GM19395 (cell line): ENCODE results near the gene SLC44A2.

Source experiments
- ATAC-seq: cut with Tn5 transposase; IDR thresholded peaks from one replicate; pipeline ENCODE4 v1.9.1; 2021; ENCODE audit warnings: mild to moderate bottlenecking, moderate library complexity; ENCODE audit not compliant: unreplicated experiment

SLC44A2 gene

GRCh38 chr19:10680545-10681135 lies 55.3 kb downstream of the SLC44A2 start:
- no peak for ATAC-seq

DNA sequence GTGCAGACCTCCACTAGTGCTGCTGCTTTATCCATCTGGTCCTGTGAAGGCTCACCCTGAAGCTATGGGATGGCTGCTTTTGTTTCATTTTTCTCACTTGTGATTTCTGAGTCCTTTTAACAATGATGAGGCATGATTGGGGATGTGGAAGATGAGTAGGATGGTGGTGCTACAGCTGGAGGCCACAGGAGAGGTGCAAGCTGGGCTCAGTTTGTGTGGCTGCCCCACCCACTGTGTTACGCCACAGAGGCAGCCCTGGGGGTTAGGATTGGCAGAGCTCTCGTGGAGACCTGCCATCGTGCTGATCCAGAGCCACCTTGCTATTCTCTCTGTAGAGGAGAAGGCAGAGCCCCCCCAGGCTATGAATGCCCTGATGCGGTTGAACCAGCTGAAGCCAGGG lies 56.3 kb downstream of the SLC44A2 start:
- no peak for ATAC-seq

- no peak for ATAC-seq
These were observed 57.2 kb downstream of the SLC44A2 start for GRCh38 chr19:10682397-10683063.

DNA sequence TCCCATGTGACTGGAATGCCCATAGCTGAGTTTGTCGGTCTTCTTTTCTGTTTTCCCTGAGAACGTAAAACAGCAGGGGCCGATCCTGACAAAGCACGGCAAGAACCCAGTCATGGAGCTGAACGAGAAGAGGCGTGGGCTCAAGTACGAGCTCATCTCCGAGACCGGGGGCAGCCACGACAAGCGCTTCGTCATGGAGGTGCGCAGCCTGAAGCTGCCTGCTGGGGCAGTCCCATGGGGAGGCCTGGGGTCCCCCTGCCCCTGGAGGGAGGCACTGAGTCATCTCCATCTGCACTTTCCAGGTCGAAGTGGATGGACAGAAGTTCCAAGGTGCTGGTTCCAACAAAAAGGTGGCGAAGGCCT lies 57.7 kb downstream of the SLC44A2 start:
- no peak for ATAC-seq

GRCh38 chr19:10683582-10683981 lies 58.2 kb downstream of the SLC44A2 start:
- no peak for ATAC-seq

GRCh38 chr19:10685210-10685609 lies 59.9 kb downstream of the SLC44A2 start:
- no peak for ATAC-seq

GRCh38 chr19:10686193-10686592 lies 60.8 kb downstream of the SLC44A2 start:
- no peak for ATAC-seq

GRCh38 chr19:10686661-10687517 lies 61.5 kb downstream of the SLC44A2 start:
- no peak for ATAC-seq

- ATAC-seq = no peak
These were observed 62.4 kb downstream of the SLC44A2 start for GRCh38 chr19:10687518-10688288.

DNA sequence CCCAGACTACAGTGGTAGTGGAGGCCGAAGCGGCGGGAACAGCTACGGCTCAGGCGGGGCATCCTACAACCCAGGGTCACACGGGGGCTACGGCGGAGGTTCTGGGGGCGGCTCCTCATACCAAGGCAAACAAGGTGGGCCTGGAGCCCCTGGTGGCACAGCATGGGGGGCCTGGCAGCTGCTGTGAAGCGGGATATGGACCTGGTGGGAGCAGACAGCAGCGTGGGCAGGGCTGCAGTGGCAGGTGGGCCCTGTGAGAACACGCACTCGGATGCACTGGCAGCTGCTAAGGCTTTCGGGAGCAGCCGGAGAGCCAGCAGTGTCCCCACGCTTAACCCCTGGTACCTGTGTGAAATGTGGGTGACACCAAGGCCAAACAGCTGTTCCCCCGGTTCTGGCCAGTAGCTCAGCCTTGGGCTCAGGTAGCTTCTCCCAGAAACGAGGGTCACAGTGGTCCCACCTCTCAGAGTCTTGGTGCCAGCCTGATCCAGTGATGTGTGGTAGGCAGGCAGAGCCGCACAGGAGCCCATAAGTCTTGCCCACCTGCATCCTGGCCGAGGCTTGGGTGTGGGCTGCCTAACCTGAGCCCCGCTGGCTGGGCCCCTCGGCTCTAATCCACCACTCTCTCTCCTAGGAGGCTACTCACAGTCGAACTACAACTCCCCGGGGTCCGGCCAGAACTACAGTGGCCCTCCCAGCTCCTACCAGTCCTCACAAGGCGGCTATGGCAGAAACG lies 63.4 kb downstream of the SLC44A2 start:
- ATAC-seq = no peak

- ATAC-seq = no peak
These were observed 65.0 kb downstream of the SLC44A2 start for GRCh38 chr19:10690341-10690781.

DNA sequence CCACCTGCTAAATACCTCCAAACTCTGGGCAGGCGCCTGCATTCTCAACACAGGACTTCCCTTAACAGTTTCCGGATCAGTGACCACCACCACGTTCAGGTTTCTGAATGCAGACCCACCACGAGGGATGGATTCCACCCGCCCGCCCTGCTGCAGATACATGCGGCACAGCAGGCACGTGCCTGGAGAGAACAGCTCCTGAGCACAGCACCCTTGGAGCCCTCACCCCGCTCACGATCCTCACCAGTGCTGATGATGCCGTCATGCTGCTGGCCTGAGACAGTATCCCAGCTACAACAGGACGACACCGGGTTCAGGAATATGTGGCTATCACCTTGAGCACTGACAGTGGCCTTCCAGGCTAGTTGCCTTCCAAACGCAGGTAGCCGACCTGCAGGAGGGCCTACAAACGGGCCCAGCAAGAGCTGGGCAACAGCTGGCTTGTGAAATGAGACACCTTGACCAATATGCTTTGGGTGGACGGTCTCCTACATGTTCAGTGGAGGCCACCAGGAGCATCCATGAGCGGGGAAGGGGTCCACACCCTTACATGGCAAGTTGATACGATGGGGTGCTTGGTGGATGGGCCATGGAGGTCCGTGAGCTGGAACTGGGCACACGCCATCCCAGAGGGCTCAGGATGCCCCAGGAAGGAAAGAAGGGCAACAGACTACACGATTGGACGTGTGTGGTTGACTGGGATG lies 66.0 kb downstream of the SLC44A2 start:
- no peak for ATAC-seq

DNA sequence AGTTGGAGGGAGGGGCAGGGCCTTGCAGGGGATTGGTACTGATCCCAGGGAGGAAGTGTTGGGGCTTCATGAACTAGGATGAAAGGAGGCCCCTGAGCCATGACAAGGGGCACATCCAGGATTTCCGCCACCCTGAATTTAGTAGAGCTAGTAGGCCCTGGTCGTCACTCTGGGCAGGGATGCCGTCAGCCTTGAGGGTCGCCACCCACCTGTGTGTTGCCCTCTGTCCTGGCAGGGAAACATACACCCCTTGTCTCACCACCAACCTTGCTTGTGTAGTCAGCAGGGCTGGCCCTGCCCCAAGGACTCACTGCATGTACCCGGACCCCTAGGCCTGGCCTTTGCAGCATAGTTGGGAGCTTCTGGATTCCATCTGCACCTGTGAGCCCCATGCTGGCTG lies 66.5 kb downstream of the SLC44A2 start:
- no peak for ATAC-seq

DNA sequence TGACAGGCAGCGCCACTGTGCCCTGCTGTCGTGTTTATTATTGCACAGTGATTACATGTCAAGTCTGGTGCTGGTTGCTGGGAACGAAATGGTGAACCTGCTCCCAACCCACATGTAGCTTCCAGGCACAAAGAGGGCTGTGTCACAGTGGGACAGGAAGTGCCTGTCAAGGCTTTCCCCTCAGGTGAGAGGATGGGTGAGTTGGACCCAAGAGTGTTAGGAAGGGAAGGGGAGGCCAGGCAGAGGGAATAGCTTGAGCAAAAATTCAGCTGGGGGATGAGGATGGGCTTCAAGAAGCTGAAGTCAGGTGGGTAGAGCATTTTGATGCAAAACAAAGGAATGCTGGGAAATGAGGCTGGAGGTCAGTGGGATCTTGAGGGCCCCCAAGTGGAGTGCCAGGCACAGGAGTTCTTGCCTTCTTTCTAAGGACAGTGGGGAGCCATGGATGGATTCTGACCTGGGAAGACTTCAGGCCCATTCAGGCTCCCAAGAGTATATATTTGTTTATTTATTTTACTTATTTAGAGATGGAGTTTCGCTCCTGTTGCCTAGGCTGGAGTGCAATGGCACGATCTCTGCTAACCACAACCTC lies 67.4 kb downstream of the SLC44A2 start:
- no peak for ATAC-seq
